Omental fat pad (tissue), 4 donors: Measurements from ENCODE around the gene ZC3H8. TPM values are rescaled to one million over a fixed set of nuclear protein-coding genes. Genes with fewer than 3 reads are reported as not detected.

Source experiments
- ATAC-seq: fragments of 150-250 bp; one replicate; pipeline ENCODE4 v1.9.1; 2016; ENCODE audit warnings: mild to moderate bottlenecking, moderate library complexity; ENCODE audit not compliant: low FRiP score
- DNase-seq: peaks from one replicate; pipeline ENCODE4 v3.0.0-alpha.2; 2019; ENCODE audit warnings: low spot score
- total RNA-seq, 4 donors: library from RNA; depleted of rRNA; stranded (reverse); fragments of >200 nt; gene quantifications; one replicate each; pipeline ENCODE4 v1.1.0, GENCODE V29; 2016
- TF ChIP-seq, protein P1 (sequence below), 3 donors: fragments of 450-650 bp; IDR thresholded peaks; one replicate each; pipeline ENCODE4 v1.5.1; 2016 to 2017; ENCODE audit warnings: antibody characterized with exemption in 3 of 3, mild to moderate bottlenecking in 3 of 3, moderate library complexity in 2 of 3

ZC3H8 gene
- total RNA-seq, 4 donors from 2014 or later = 13.0 to 29.5 (median 22.2) TPM

DNA sequence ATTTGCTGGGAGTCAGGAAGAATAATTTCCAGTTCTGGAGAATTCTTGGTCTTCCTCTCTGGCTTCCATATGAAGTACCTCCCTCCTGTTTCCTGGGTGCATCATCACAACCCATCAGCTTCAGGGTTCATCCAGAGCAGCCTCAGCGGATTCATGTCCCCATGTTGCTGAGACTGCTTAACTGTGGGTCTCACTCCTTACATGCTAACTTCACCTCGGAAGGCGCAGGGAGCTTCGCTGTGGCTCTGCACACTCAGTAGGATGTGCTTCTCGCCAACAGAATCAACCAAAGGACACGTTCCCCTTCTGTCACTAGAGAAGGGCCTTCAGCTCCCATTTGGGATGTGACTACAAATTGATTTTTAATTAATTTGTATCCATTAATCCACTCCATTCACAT lies 92.5 kb downstream of the ZC3H8 start:
- TF ChIP-seq, protein P1, sequence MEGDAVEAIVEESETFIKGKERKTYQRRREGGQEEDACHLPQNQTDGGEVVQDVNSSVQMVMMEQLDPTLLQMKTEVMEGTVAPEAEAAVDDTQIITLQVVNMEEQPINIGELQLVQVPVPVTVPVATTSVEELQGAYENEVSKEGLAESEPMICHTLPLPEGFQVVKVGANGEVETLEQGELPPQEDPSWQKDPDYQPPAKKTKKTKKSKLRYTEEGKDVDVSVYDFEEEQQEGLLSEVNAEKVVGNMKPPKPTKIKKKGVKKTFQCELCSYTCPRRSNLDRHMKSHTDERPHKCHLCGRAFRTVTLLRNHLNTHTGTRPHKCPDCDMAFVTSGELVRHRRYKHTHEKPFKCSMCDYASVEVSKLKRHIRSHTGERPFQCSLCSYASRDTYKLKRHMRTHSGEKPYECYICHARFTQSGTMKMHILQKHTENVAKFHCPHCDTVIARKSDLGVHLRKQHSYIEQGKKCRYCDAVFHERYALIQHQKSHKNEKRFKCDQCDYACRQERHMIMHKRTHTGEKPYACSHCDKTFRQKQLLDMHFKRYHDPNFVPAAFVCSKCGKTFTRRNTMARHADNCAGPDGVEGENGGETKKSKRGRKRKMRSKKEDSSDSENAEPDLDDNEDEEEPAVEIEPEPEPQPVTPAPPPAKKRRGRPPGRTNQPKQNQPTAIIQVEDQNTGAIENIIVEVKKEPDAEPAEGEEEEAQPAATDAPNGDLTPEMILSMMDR (IDR thresholded peaks at IDR 0.05) = no peak
- DNase-seq = no peak
- ATAC-seq = no peak

Other genes with a start within 250 kb of the ZC3H8 start
- 10 to 100 TPM; 18.6 to 24.6 (median 22.6) TPM for gene TMEM87B, start 199.8 kb downstream of the ZC3H8 start, total RNA-seq
- gene FBLN7, start 116.7 kb downstream of the ZC3H8 start, total RNA-seq = 1 to 10 TPM in 3 of 4 donors, under 1 TPM in 1; 0.44 to 9.5 (median 7.2) TPM
- gene ZC3H6, start 20.6 kb upstream of the ZC3H8 start, total RNA-seq = 10 to 100 TPM in 1 of 4 donors, 1 to 10 TPM in 3; 3.6 to 24.0 (median 6.8) TPM
- gene RGPD8, start 178.6 kb upstream of the ZC3H8 start, total RNA-seq = 10 to 100 TPM; 23.9 to 33.7 (median 27.0) TPM
- 10 to 100 TPM; 26.9 to 43.1 (median 31.1) TPM for gene TTL, start 227.1 kb upstream of the ZC3H8 start, total RNA-seq